Adrenal gland (tissue), 5 donors: ENCODE results near the gene DMAC2.

Experiments
- CTCF ChIP-seq, 6 experiments: fragments of 450-650 bp in 4 of 6; fragments of 200-600 bp in 2 of 6; sonication (generic) in 1 of 6; IDR thresholded peaks; 1 replicate in 5 of 6; 2 replicates in 1 of 6; pipeline versions ENCODE4 v1.5.1 to v1.8.0; 2016 to 2021; ENCODE audit warnings: antibody characterized with exemption in 6 of 6, mild to moderate bottlenecking in 2 of 6, moderate library complexity in 1 of 6
- POLR2A ChIP-seq, 2 donors: fragments of 450-650 bp; IDR thresholded peaks; one replicate each; pipeline ENCODE4 v1.6.1; 2017; ENCODE audit warnings: antibody characterized with exemption in 2 of 2, mild to moderate bottlenecking in 2 of 2, moderate library complexity in 1 of 2
- donor health status: DM: no; HTN: no; CAD: no.

GRCh38 chr19:41435936-41436673 lies 3.6 kb downstream of the DMAC2 start:
- no peak for TF ChIP-seq POLR2A (IDR thresholded peaks at IDR 0.05)
- no peak for TF ChIP-seq CTCF (IDR thresholded peaks at IDR 0.05)
